HepG2 (cell line): ENCODE data around the gene DBN1. TPM values are rescaled to one million over a fixed set of nuclear protein-coding genes. Genes with fewer than 3 reads are reported as not detected.

Source experiments
- ARHGAP35 ChIP-seq: sonication (generic); formaldehyde crosslinking; IDR thresholded peaks from 2 replicates; pipeline ENCODE4 v1.9.0; 2022; ENCODE audit warnings: mild to moderate bottlenecking, inconsistent platforms, moderate library complexity, missing genetic modification reagents, borderline replicate concordance
- ATF7 ChIP-seq, 2 experiments: fragments of 450-650 bp in 1 of 2; sonication (generic) in 1 of 2; formaldehyde crosslinking in 1 of 2; IDR thresholded peaks; 2 replicates each; pipeline versions ENCODE4 v1.4.0 to v1.6.1; 2016 to 2020; ENCODE audit warnings: antibody characterized with exemption in 1 of 2, mild to moderate bottlenecking in 1 of 2, missing genetic modification reagents in 1 of 2
- BCLAF1 ChIP-seq: fragments of 450-650 bp; IDR thresholded peaks from 2 replicates; pipeline ENCODE4 v1.6.1; 2017; ENCODE audit warnings: mild to moderate bottlenecking
- FOXP1 ChIP-seq, 2 experiments: fragments of 450-650 bp in 1 of 2; IDR thresholded peaks; 2 replicates each; pipeline ENCODE4 v1.6.1; 2017 to 2018; ENCODE audit warnings: antibody characterized with exemption in 1 of 2
- MYPOP ChIP-seq: sonication (generic); formaldehyde crosslinking; IDR thresholded peaks from 2 replicates; pipeline ENCODE4 v1.8.1; 2023; ENCODE audit warnings: mild to moderate bottlenecking, moderate library complexity, missing genetic modification reagents
- NFE2 ChIP-seq: sonication (generic); formaldehyde crosslinking; IDR thresholded peaks from 2 replicates; pipeline ENCODE4 v1.4.0; 2020; ENCODE audit warnings: missing genetic modification reagents
- ONECUT2 ChIP-seq: sonication (generic); formaldehyde crosslinking; IDR thresholded peaks from 2 replicates; pipeline ENCODE4 v1.4.0; 2020; ENCODE audit warnings: missing genetic modification reagents
- PHF21A ChIP-seq: sonication (generic); formaldehyde crosslinking; IDR thresholded peaks from 2 replicates; pipeline ENCODE4 v1.5.0; 2020; ENCODE audit warnings: mild to moderate bottlenecking, missing genetic modification reagents
- RARA ChIP-seq: IDR thresholded peaks from 2 replicates; pipeline ENCODE4 v1.6.1; 2016; ENCODE audit warnings: missing genetic modification reagents, missing compliant biosample characterization
- RARG ChIP-seq: sonication (generic); formaldehyde crosslinking; IDR thresholded peaks from 2 replicates; pipeline ENCODE4 v1.4.0; 2020; ENCODE audit warnings: low read depth, mild to moderate bottlenecking, missing genetic modification reagents
- REXO4 ChIP-seq: sonication (generic); formaldehyde crosslinking; IDR thresholded peaks from 2 replicates; pipeline ENCODE4 v1.8.0; 2022; ENCODE audit warnings: missing genetic modification reagents, mild to moderate bottlenecking, borderline replicate concordance
- RFX1 ChIP-seq: fragments of 450-650 bp; IDR thresholded peaks from 2 replicates; pipeline ENCODE4 v1.6.1; 2017
- RFX5 ChIP-seq: IDR thresholded peaks from 2 replicates; pipeline ENCODE4 v1.6.1; 2011; ENCODE audit warnings: low read depth, low read length, improper control_type of control experiment
- RORA ChIP-seq: sonication (generic); formaldehyde crosslinking; IDR thresholded peaks from 2 replicates; pipeline ENCODE4 v1.5.0; 2020; ENCODE audit warnings: mild to moderate bottlenecking, missing genetic modification reagents, moderate library complexity
- SKIL ChIP-seq: sonication (generic); formaldehyde crosslinking; IDR thresholded peaks from 2 replicates; pipeline ENCODE4 v1.8.0; 2022; ENCODE audit warnings: missing genetic modification reagents, mild to moderate bottlenecking, moderate library complexity, borderline replicate concordance
- ZBTB37 ChIP-seq: sonication (generic); formaldehyde crosslinking; IDR thresholded peaks from 2 replicates; pipeline ENCODE4 v1.4.0; 2020; ENCODE audit warnings: mild to moderate bottlenecking, missing genetic modification reagents
- ZFAT ChIP-seq: sonication (generic); formaldehyde crosslinking; conservative IDR thresholded peaks from 2 replicates; pipeline ENCODE4 v1.8.1; 2023; ENCODE audit warnings: missing genetic modification reagents, inconsistent platforms
- ZFP1 ChIP-seq: IDR thresholded peaks from 2 replicates; pipeline ENCODE4 v1.6.1; 2016
- ZFP41 ChIP-seq: sonication (generic); formaldehyde crosslinking; IDR thresholded peaks from 2 replicates; pipeline ENCODE4 v1.4.0; 2020; ENCODE audit warnings: mild to moderate bottlenecking, missing genetic modification reagents, borderline replicate concordance
- ZNF136 ChIP-seq: sonication (generic); formaldehyde crosslinking; IDR thresholded peaks from 2 replicates; pipeline ENCODE4 v1.8.1; 2022; ENCODE audit warnings: low read depth, mild to moderate bottlenecking, moderate library complexity, missing genetic modification reagents
- ZNF33A ChIP-seq: sonication (generic); formaldehyde crosslinking; IDR thresholded peaks from 2 replicates; pipeline ENCODE4 v1.5.1; 2020; ENCODE audit warnings: missing genetic modification reagents, mild to moderate bottlenecking, moderate library complexity, borderline replicate concordance
- ZNF501 ChIP-seq: sonication (generic); formaldehyde crosslinking; IDR thresholded peaks from 2 replicates; pipeline ENCODE4 v1.5.1; 2020; ENCODE audit warnings: mild to moderate bottlenecking, moderate library complexity, missing genetic modification reagents
- ZNF747 ChIP-seq: sonication (generic); formaldehyde crosslinking; IDR thresholded peaks from 2 replicates; pipeline ENCODE4 v1.8.1; 2023; ENCODE audit warnings: missing genetic modification reagents, mild to moderate bottlenecking, borderline replicate concordance
- polyA plus RNA-seq, 8 experiments: library from polyadenylated mRNA; depleted of rRNA in 3 of 8; stranded (reverse) in 7 of 8; unstranded in 1 of 8; fragments of >200 nt; fragmentation: Illumina TruSeq in 4 of 8; extraction: Trizol in 4 of 8; gene quantifications; 2 replicates each; pipeline versions ENCODE4 v1.2.1 to v1.2.3, GENCODE V29; 2011 to 2016; ENCODE audit warnings: low read depth in 4 of 8, missing spikeins in 1 of 8, mixed read lengths in 1 of 8; ENCODE audit not compliant: insufficient read depth in 1 of 8
- total RNA-seq, 5 experiments: library from RNA; depleted of rRNA; stranded (reverse); fragments of >200 nt; fragmentation: Illumina TruSeq; extraction: Trizol; gene quantifications; 2 replicates each; pipeline ENCODE4 v1.2.3, GENCODE V29; 2016; ENCODE audit warnings: low read depth in 1 of 5

DBN1 gene
- total and polyA plus RNA-seq, 2 of the 13 experiments (the other 11 are each of a cell fraction or from before 2014, with no cell fraction given), result 27.0 to 37.3 TPM

- TF ChIP-seq ZNF501 (CRISPR knock-in tag) (peak; percentile 66), REXO4 (CRISPR knock-in tag) (no peak), RARA (CRISPR knock-in tag) (peak; percentile 62), PHF21A (CRISPR knock-in tag) (peak; percentile 59; the same call in 1 of the 2 replicates), NFE2 (CRISPR knock-in tag) (no peak), ONECUT2 (CRISPR knock-in tag) (no peak), FOXP1 (IDR thresholded peaks at IDR 0.05) (no peak), FOXP1 (CRISPR knock-in tag; IDR thresholded peaks at IDR 0.05) (no peak), ZFAT (CRISPR knock-in tag) (no peak), ZBTB37 (CRISPR knock-in tag) (no peak), RFX1 (no peak), ZFP41 (CRISPR knock-in tag) (no peak), BCLAF1 (no peak), ZNF747 (CRISPR knock-in tag) (no peak), ZFP1 (CRISPR knock-in tag) (no peak), ARHGAP35 (no peak), RARG (no peak), RFX5 (no peak), ZNF33A (CRISPR knock-in tag) (no peak), RORA (CRISPR knock-in tag) (no peak), SKIL (CRISPR knock-in tag) (no peak), ZNF136 (CRISPR knock-in tag) (no peak), ATF7 (IDR thresholded peaks at IDR 0.05) (no peak), ATF7 (CRISPR knock-in tag; IDR thresholded peaks at IDR 0.05) (no peak), MYPOP (CRISPR knock-in tag) (0 out of 2 replicates have a peak, but pooled peaks have one; percentile 36)
Measured at GRCh38 chr5:177434942-177435738, 38.3 kb downstream of the DBN1 start (continued).
